GM19099 (cell line): Measurements from ENCODE around the gene POLR3B.

Source experiments
- POLR2A ChIP-seq: IDR thresholded peaks from 3 replicates; pipeline ENCODE4 v1.6.1; 2011; ENCODE audit warnings: low read depth; ENCODE audit not compliant: insufficient read length; ENCODE audit errors: extremely low read depth

Gene POLR3B

GRCh38 chr12:106481246-106481645 lies 123.7 kb downstream of the POLR3B start:
- TF ChIP-seq POLR2A: no peak

- TF ChIP-seq POLR2A: no peak
These were observed 130.1 kb downstream of the POLR3B start for GRCh38 chr12:106487664-106488063.

- TF ChIP-seq POLR2A: no peak
These were observed 131.3 kb downstream of the POLR3B start for GRCh38 chr12:106488884-106489283.

GRCh38 chr12:106490264-106490663 lies 132.7 kb downstream of the POLR3B start:
- no peak for TF ChIP-seq POLR2A

GRCh38 chr12:106492857-106493256 lies 135.3 kb downstream of the POLR3B start:
- TF ChIP-seq POLR2A: no peak

GRCh38 chr12:106493531-106493930 lies 136.0 kb downstream of the POLR3B start:
- no peak for TF ChIP-seq POLR2A

- TF ChIP-seq POLR2A: no peak
These were observed 137.9 kb downstream of the POLR3B start for GRCh38 chr12:106495354-106495965.

- no peak for TF ChIP-seq POLR2A
These were observed 140.5 kb downstream of the POLR3B start for GRCh38 chr12:106498056-106498455.

GRCh38 chr12:106499628-106500027 lies 142.1 kb downstream of the POLR3B start:
- no peak for TF ChIP-seq POLR2A

GRCh38 chr12:106506691-106507090 lies 149.1 kb downstream of the POLR3B start:
- TF ChIP-seq POLR2A: no peak

- no peak for TF ChIP-seq POLR2A
These were observed 151.4 kb downstream of the POLR3B start for GRCh38 chr12:106508966-106509365.

- TF ChIP-seq POLR2A: no peak
These were observed 153.8 kb downstream of the POLR3B start for GRCh38 chr12:106511365-106511764.

GRCh38 chr12:106517314-106517713 lies 159.8 kb downstream of the POLR3B start:
- no peak for TF ChIP-seq POLR2A

- no peak for TF ChIP-seq POLR2A
These were observed 162.1 kb downstream of the POLR3B start for GRCh38 chr12:106519607-106520021.

- TF ChIP-seq POLR2A: no peak
These were observed 164.4 kb downstream of the POLR3B start for GRCh38 chr12:106521901-106522300.

GRCh38 chr12:106522708-106523107 lies 165.2 kb downstream of the POLR3B start:
- no peak for TF ChIP-seq POLR2A

- TF ChIP-seq POLR2A: no peak
These were observed 169.8 kb downstream of the POLR3B start for GRCh38 chr12:106527356-106527755.
